ENCODE data around the gene SLC38A1.

The SLC38A1 gene

DNA sequence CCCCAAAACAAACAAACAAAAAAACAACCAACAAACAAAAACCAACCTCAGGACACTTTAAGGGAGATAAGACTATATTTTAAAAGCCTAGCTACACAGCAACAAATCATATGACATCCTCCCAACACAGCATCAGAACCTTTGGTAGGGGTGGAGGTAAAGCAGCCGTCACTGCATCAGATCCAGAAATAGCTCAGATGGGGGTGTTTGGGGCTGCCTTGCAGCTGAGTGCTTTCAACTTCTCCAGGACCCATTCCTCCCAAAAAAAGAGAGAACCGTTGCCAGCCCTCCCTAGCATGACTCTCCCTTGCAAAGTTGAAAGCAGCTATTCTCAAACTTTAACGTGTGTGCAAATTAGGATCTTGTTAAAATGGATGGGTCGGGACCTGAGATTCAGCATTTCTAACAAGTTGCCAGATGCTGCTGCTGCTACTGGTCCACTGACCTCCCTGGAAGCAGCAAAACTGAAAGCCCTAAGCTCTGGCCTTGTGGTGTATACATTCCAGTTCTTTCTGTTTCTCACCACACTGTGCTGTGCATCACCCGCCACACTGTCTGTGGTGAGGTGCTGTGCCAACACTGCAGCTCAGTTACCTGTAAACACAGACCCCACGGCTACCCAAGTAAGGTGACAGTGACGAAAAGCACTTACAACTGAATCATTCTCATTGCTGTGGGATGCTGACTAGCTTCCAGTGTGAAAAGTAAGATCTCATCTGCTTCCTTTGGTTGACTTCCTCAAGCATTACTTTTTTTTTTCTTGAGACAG is 54.0 kb downstream of the SLC38A1 start:
- no peak for ATAC-seq
- no peak for TF ChIP-seq ZNF70 (CRISPR knock-in tag; IDR thresholded peaks at IDR 0.05)
- TF ChIP-seq TCF4 (CRISPR knock-in tag; IDR thresholded peaks at IDR 0.05; ENCODE audit: borderline replicate concordance): no peak
- no peak for TF ChIP-seq SNAI2 (CRISPR knock-in tag; IDR thresholded peaks at IDR 0.05)
- TF ChIP-seq, protein P1, sequence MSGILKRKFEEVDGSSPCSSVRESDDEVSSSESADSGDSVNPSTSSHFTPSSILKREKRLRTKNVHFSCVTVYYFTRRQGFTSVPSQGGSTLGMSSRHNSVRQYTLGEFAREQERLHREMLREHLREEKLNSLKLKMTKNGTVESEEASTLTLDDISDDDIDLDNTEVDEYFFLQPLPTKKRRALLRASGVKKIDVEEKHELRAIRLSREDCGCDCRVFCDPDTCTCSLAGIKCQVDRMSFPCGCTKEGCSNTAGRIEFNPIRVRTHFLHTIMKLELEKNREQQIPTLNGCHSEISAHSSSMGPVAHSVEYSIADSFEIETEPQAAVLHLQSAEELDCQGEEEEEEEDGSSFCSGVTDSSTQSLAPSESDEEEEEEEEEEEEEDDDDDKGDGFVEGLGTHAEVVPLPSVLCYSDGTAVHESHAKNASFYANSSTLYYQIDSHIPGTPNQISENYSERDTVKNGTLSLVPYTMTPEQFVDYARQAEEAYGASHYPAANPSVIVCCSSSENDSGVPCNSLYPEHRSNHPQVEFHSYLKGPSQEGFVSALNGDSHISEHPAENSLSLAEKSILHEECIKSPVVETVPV (CRISPR knock-in tag; IDR thresholded peaks at IDR 0.05): no peak
- no peak for TF ChIP-seq ZC3H10 (CRISPR knock-in tag; IDR thresholded peaks at IDR 0.05)
- no peak for TF ChIP-seq POU6F1 (CRISPR knock-in tag; IDR thresholded peaks at IDR 0.05; ENCODE audit: borderline replicate concordance, low read depth)
- TF ChIP-seq OSR1 (CRISPR knock-in tag; IDR thresholded peaks at IDR 0.05): no peak
- no peak for TF ChIP-seq CREB5 (CRISPR knock-in tag; IDR thresholded peaks at IDR 0.05; ENCODE audit: low read depth)
- no peak for TF ChIP-seq PPARA (CRISPR knock-in tag; IDR thresholded peaks at IDR 0.05; ENCODE audit: borderline replicate concordance)
- no peak for TF ChIP-seq TOX (CRISPR knock-in tag; IDR thresholded peaks at IDR 0.05; ENCODE audit: borderline replicate concordance)
- TF ChIP-seq ARNTL (CRISPR knock-in tag; IDR thresholded peaks at IDR 0.05; ENCODE audit: borderline replicate concordance, low read depth): no peak
- TF ChIP-seq ZNF565 (CRISPR knock-in tag; conservative IDR thresholded peaks at IDR 0.05; ENCODE audit: low read depth): no peak
- no peak for TF ChIP-seq GLIS3 (CRISPR knock-in tag; IDR thresholded peaks at IDR 0.05)
- TF ChIP-seq, protein P2, sequence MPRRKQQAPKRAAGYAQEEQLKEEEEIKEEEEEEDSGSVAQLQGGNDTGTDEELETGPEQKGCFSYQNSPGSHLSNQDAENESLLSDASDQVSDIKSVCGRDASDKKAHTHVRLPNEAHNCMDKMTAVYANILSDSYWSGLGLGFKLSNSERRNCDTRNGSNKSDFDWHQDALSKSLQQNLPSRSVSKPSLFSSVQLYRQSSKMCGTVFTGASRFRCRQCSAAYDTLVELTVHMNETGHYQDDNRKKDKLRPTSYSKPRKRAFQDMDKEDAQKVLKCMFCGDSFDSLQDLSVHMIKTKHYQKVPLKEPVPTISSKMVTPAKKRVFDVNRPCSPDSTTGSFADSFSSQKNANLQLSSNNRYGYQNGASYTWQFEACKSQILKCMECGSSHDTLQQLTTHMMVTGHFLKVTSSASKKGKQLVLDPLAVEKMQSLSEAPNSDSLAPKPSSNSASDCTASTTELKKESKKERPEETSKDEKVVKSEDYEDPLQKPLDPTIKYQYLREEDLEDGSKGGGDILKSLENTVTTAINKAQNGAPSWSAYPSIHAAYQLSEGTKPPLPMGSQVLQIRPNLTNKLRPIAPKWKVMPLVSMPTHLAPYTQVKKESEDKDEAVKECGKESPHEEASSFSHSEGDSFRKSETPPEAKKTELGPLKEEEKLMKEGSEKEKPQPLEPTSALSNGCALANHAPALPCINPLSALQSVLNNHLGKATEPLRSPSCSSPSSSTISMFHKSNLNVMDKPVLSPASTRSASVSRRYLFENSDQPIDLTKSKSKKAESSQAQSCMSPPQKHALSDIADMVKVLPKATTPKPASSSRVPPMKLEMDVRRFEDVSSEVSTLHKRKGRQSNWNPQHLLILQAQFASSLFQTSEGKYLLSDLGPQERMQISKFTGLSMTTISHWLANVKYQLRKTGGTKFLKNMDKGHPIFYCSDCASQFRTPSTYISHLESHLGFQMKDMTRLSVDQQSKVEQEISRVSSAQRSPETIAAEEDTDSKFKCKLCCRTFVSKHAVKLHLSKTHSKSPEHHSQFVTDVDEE (CRISPR knock-in tag; IDR thresholded peaks at IDR 0.05): no peak
- no peak for TF ChIP-seq ZFP3 (CRISPR knock-in tag; IDR thresholded peaks at IDR 0.05)

GRCh38 chr12:46212108-46212982 is 56.5 kb downstream of the SLC38A1 start:
- TF ChIP-seq RARB (CRISPR knock-in tag; IDR thresholded peaks at IDR 0.05) (no peak), ZFP30 (CRISPR knock-in tag; IDR thresholded peaks at IDR 0.05) (no peak), ZNF70 (CRISPR knock-in tag; IDR thresholded peaks at IDR 0.05) (no peak), ZC3H10 (CRISPR knock-in tag; IDR thresholded peaks at IDR 0.05) (no peak), ESRRG (CRISPR knock-in tag; IDR thresholded peaks at IDR 0.05) (no peak), ZFP3 (CRISPR knock-in tag; IDR thresholded peaks at IDR 0.05) (no peak), PPARA (CRISPR knock-in tag; IDR thresholded peaks at IDR 0.05; ENCODE audit: borderline replicate concordance) (no peak), BACH2 (CRISPR knock-in tag; IDR thresholded peaks at IDR 0.05; ENCODE audit: borderline replicate concordance) (no peak), TOX (CRISPR knock-in tag; IDR thresholded peaks at IDR 0.05; ENCODE audit: borderline replicate concordance) (no peak), CSDC2 (CRISPR knock-in tag; IDR thresholded peaks at IDR 0.05) (no peak), ARNTL (CRISPR knock-in tag; IDR thresholded peaks at IDR 0.05; ENCODE audit: borderline replicate concordance, low read depth) (no peak), CREB5 (CRISPR knock-in tag; IDR thresholded peaks at IDR 0.05; ENCODE audit: low read depth) (no peak), ISL1 (CRISPR knock-in tag; IDR thresholded peaks at IDR 0.05) (no peak), ZNF8 (CRISPR knock-in tag; IDR thresholded peaks at IDR 0.05) (no peak), GLIS3 (CRISPR knock-in tag; IDR thresholded peaks at IDR 0.05) (no peak)
- TF ChIP-seq, protein P2 (CRISPR knock-in tag; IDR thresholded peaks at IDR 0.05): no peak
- TF ChIP-seq, protein P1 (CRISPR knock-in tag; IDR thresholded peaks at IDR 0.05): no peak
- ATAC-seq: no peak
